ENCODE data around the gene RPL18. TPM values are rescaled to one million over a fixed set of nuclear protein-coding genes. Genes with fewer than 3 reads are reported as not detected.

Gene RPL18
- total RNA-seq, 1 experiment from 2014 or later = 1,503 TPM

- Histone ChIP-seq H3K36me3 (ENCODE audit: low read depth, low read length) (no peaks in the 10 kb centered on the region), H3K27ac (ENCODE audit: low read length) (no peak overlapping the region), H3K27me3 (ENCODE audit: low read length) (no peaks in the 10 kb centered on the region), H3K9ac (ENCODE audit: low read length) (no peak overlapping the region), H3K79me2 (ENCODE audit: low read length) (no peaks in the 10 kb centered on the region), H3K9me3 (ENCODE audit: low read length) (no peaks in the 10 kb centered on the region), H4K20me1 (ENCODE audit: low read length) (no peaks in the 10 kb centered on the region), H3K9me2 (replicated peaks; ENCODE audit: low read length) (no peaks in the 10 kb centered on the region), H3K4me1 (ENCODE audit: insufficient read depth, low read length) (no peaks in the 10 kb centered on the region), H2AFZ (ENCODE audit: low read length) (no peak overlapping the region), H3K4me2 (ENCODE audit: low read length) (no peak overlapping the region), H3K4me3 (ENCODE audit: low read length) (no peak overlapping the region), H3F3A (ENCODE audit: low read length, unreplicated experiment) (no peaks in the 10 kb centered on the region)
- intact Hi-C loops (cut with micrococcal nuclease) = no loop called here
- CTCF ChIA-PET = no interaction called here
- DNase-seq (no peak), ATAC-seq (no peak)
- POLR2A ChIA-PET (ENCODE audit: unreplicated experiment) = no interaction called here
- no peak for TF ChIP-seq CTCF (conservative IDR thresholded peaks at IDR 0.05; ENCODE audit: low read depth, low read length)
- TF ChIP-seq EZH2phosphoT487 (IDR thresholded peaks at IDR 0.05; ENCODE audit: borderline replicate concordance, low read length) = no peak
- no peak for TF ChIP-seq EZH2 (IDR thresholded peaks at IDR 0.05; ENCODE audit: low read length, unreplicated experiment)
- no TSS peak for BruUV-seq (replicated peaks)
Observed at GRCh38 chr19:48650974-48651682, 32.1 kb upstream of the RPL18 start.

- H3K4me2 ChIP-seq (ENCODE audit: low read length) = no peak overlapping the region
- DNase-seq (no peak), ATAC-seq (no peak)
- ChIA-PET POLR2A (ENCODE audit: unreplicated experiment) (no interaction called here), CTCF (no interaction called here)
- intact Hi-C loops (cut with micrococcal nuclease) = no loop called here
- no peaks in the 10 kb centered on the region for H3K9me3 ChIP-seq (ENCODE audit: low read length)
- H3K27me3 ChIP-seq (ENCODE audit: low read length) = no peaks in the 10 kb centered on the region
- no peaks in the 10 kb centered on the region for H3K36me3 ChIP-seq (ENCODE audit: low read depth, low read length)
- H3K9me2 ChIP-seq (replicated peaks; ENCODE audit: low read length) = no peaks in the 10 kb centered on the region
- no peak overlapping the region for H3K9ac ChIP-seq (ENCODE audit: low read length)
- no peak overlapping the region for H2AFZ ChIP-seq (ENCODE audit: low read length)
- no peak overlapping the region for H3K27ac ChIP-seq (ENCODE audit: low read length)
- no TSS peak for BruUV-seq (replicated peaks)
- no peak overlapping the region for H3K4me3 ChIP-seq (ENCODE audit: low read length)
- H3K4me1 ChIP-seq (ENCODE audit: insufficient read depth, low read length) = peaks cover 6% of the 10 kb centered on the region; the same call in 1 of the 2 replicates
- H3F3A ChIP-seq (ENCODE audit: low read length, unreplicated experiment) = no peaks in the 10 kb centered on the region
- TF ChIP-seq EZH2 (IDR thresholded peaks at IDR 0.05; ENCODE audit: low read length, unreplicated experiment) (no peak), EZH2phosphoT487 (IDR thresholded peaks at IDR 0.05; ENCODE audit: borderline replicate concordance, low read length) (no peak), CTCF (conservative IDR thresholded peaks at IDR 0.05; ENCODE audit: low read depth, low read length) (no peak)
- H4K20me1 ChIP-seq (ENCODE audit: low read length) = no peaks in the 10 kb centered on the region
- no peaks in the 10 kb centered on the region for H3K79me2 ChIP-seq (ENCODE audit: low read length)
Observed at GRCh38 chr19:48648134-48648533, 29.2 kb upstream of the RPL18 start.

GRCh38 chr19:48646722-48647216 lies 27.8 kb upstream of the RPL18 start:
- peak overlapping the region; percentile 70; the same call in 1 of the 2 replicates for H3K4me3 ChIP-seq (ENCODE audit: low read length)
- no peaks in the 10 kb centered on the region for H3K9me2 ChIP-seq (replicated peaks; ENCODE audit: low read length)
- H3K9me3 ChIP-seq (ENCODE audit: low read length) = no peaks in the 10 kb centered on the region
- H3K4me1 ChIP-seq (ENCODE audit: insufficient read depth, low read length) = peaks cover 6% of the 10 kb centered on the region; the same call in 1 of the 2 replicates
- POLR2A ChIA-PET (ENCODE audit: unreplicated experiment) = no interaction called here
- no peaks in the 10 kb centered on the region for H3K27me3 ChIP-seq (ENCODE audit: low read length)
- intact Hi-C loops (cut with micrococcal nuclease) = loop anchor here (1.0 to 2.0 kb wide), 2 partner anchors 68 to 196 kb away; no protein-coding TSS in a partner anchor
- no peaks in the 10 kb centered on the region for H3F3A ChIP-seq (ENCODE audit: low read length, unreplicated experiment)
- H3K79me2 ChIP-seq (ENCODE audit: low read length) = no peaks in the 10 kb centered on the region
- TF ChIP-seq CTCF (conservative IDR thresholded peaks at IDR 0.05; ENCODE audit: low read depth, low read length) = no peak
- no peak for TF ChIP-seq EZH2phosphoT487 (IDR thresholded peaks at IDR 0.05; ENCODE audit: borderline replicate concordance, low read length)
- TF ChIP-seq EZH2 (IDR thresholded peaks at IDR 0.05; ENCODE audit: low read length, unreplicated experiment) = no peak
- DNase-seq = no peak
- H4K20me1 ChIP-seq (ENCODE audit: low read length) = no peaks in the 10 kb centered on the region
- CTCF ChIA-PET = interaction anchor here (1.4 kb wide), 1 partner anchor 92 kb away, joined by 5 read pairs; no protein-coding TSS in a partner anchor
- no peak overlapping the region for H3K27ac ChIP-seq (ENCODE audit: low read length)
- BruUV-seq (replicated peaks) = no TSS peak
- H3K4me2 ChIP-seq (ENCODE audit: low read length) = peak overlapping the region; percentile 92
- ATAC-seq = no peak
- H2AFZ ChIP-seq (ENCODE audit: low read length) = no peak overlapping the region
- H3K9ac ChIP-seq (ENCODE audit: low read length) = no peak overlapping the region
- H3K36me3 ChIP-seq (ENCODE audit: low read depth, low read length) = no peaks in the 10 kb centered on the region
